H1 (cell line): ENCODE measurements around the gene JAM2. TPM values are rescaled to one million over a fixed set of nuclear protein-coding genes. Genes with fewer than 3 reads are reported as not detected.

ENCODE experiments used
- CTCF ChIA-PET: fragments of 300-600 bp; sonication (Branson Sonifier 250); formaldehyde crosslinking; loops from one replicate; lab custom pipeline; 2021; ENCODE audit not compliant: partially characterized antibody; lab: Charles Lee
- POLR2A ChIA-PET: fragments of 300-600 bp; sonication (Branson Sonifier 250); formaldehyde crosslinking; loops from one replicate; lab custom pipeline; 2021; ENCODE audit warnings: inconsistent platforms; ENCODE audit not compliant: partially characterized antibody; lab: Charles Lee
- DNase-seq, 2 experiments: peaks; one replicate each; pipeline versions ENCODE4 v3.0.0 to v3.0.0-alpha.2; 2010 to 2022; ENCODE audit warnings: low spot score in 2 of 2, low read depth in 1 of 2, mixed read lengths in 1 of 2
- FAIRE-seq: peaks from 2 replicates; lab custom pipeline; 2011; peaks lifted over from hg19 to GRCh38; lab: Jason Lieb, UNC
- H2AFZ ChIP-seq: 2 replicates; pipeline ENCODE4 v1.8.1; 2012; ENCODE audit warnings: low read length, inconsistent platforms
- H2AK5ac ChIP-seq: 2 replicates; pipeline ENCODE4 v1.6.1; 2013; ENCODE audit warnings: low read depth, low read length
- H2BK120ac ChIP-seq: replicated peaks from 2 replicates; pipeline ENCODE3; 2013; ENCODE audit warnings: low read depth, low read length, inconsistent platforms
- H2BK12ac ChIP-seq: 2 replicates; pipeline ENCODE4 v1.6.1; 2013; ENCODE audit warnings: low read depth, low read length
- H2BK15ac ChIP-seq: 2 replicates; pipeline ENCODE4 v1.6.1; 2013; ENCODE audit warnings: low read length
- H2BK20ac ChIP-seq: 2 replicates; pipeline ENCODE4 v1.6.1; 2013; ENCODE audit warnings: low read length
- H2BK5ac ChIP-seq: 2 replicates; pipeline ENCODE4 v1.6.1; 2013; ENCODE audit warnings: low read depth, low read length
- H3K14ac ChIP-seq: 2 replicates; pipeline ENCODE4 v1.6.1; 2013; ENCODE audit warnings: inconsistent platforms; ENCODE audit not compliant: insufficient read length
- H3K18ac ChIP-seq: 2 replicates; pipeline ENCODE4 v1.6.1; 2013; ENCODE audit warnings: low read length; ENCODE audit errors: extremely low read depth
- H3K23ac ChIP-seq: 2 replicates; pipeline ENCODE4 v1.6.1; 2013; ENCODE audit warnings: inconsistent platforms; ENCODE audit not compliant: insufficient read length
- H3K23me2 ChIP-seq: 2 replicates; pipeline ENCODE4 v1.6.1; 2013; ENCODE audit warnings: low read depth, low read length
- H3K27ac ChIP-seq: 2 replicates; pipeline ENCODE4 v1.6.1; 2011; ENCODE audit warnings: low read depth, low read length, inconsistent platforms
- H3K27me3 ChIP-seq, 4 experiments: replicated peaks in 1 of 4; 1 replicate in 1 of 4; 2 replicates in 3 of 4; pipeline versions ENCODE4 v1.6.1 to v1.8.1; 2011 to 2013; ENCODE audit warnings: low read length in 3 of 4, mild to moderate bottlenecking in 3 of 4, inconsistent platforms in 2 of 4, mixed read lengths in 2 of 4, moderate library complexity in 1 of 4; ENCODE audit not compliant: control insufficient read depth in 3 of 4, insufficient read depth in 3 of 4; ENCODE audit errors: extremely low read depth in 1 of 4
- H3K36me3 ChIP-seq, 4 experiments: 2 replicates each; pipeline versions ENCODE4 v1.6.1 to v1.8.1; 2011 to 2013; ENCODE audit warnings: mild to moderate bottlenecking in 4 of 4, low read length in 3 of 4, moderate library complexity in 2 of 4, control low read depth in 1 of 4, inconsistent platforms in 1 of 4; ENCODE audit not compliant: insufficient read depth in 4 of 4, control insufficient read depth in 2 of 4
- H3K4ac ChIP-seq: replicated peaks from 2 replicates; pipeline ENCODE3; 2013; ENCODE audit warnings: low read length, low read depth, mixed read lengths, inconsistent platforms; ENCODE audit not compliant: insufficient read length
- H3K4me1 ChIP-seq, 4 experiments: replicated peaks in 1 of 4; 1 replicate in 1 of 4; 2 replicates in 3 of 4; pipeline versions ENCODE4 v1.6.1 to v1.8.1; 2011 to 2013; ENCODE audit warnings: low read length in 3 of 4, inconsistent platforms in 2 of 4, mixed read lengths in 1 of 4; ENCODE audit not compliant: insufficient read depth in 4 of 4, control insufficient read depth in 3 of 4
- H3K4me2 ChIP-seq, 2 experiments: 2 replicates each; pipeline versions ENCODE4 v1.6.1 to v1.8.1; 2011 to 2013; ENCODE audit warnings: low read depth in 2 of 2, low read length in 2 of 2, control low read depth in 1 of 2, inconsistent platforms in 1 of 2, mild to moderate bottlenecking in 1 of 2; ENCODE audit not compliant: insufficient read depth in 1 of 2
- H3K4me3 ChIP-seq, 4 experiments: fragments of 200-600, 300-600 bp in 1 of 4; sonication (generic), shearing (Covaris generic), sonication (Bioruptor Twin) in 1 of 4; 2 replicates each; pipeline versions ENCODE4 v1.5.1 to v1.8.1; 2011 to 2016; ENCODE audit warnings: low read length in 4 of 4, low read depth in 3 of 4, control low read depth in 2 of 4, inconsistent platforms in 2 of 4, mild to moderate bottlenecking in 2 of 4, mixed read lengths in 1 of 4, moderate library complexity in 1 of 4; ENCODE audit not compliant: insufficient read depth in 2 of 4; ENCODE audit errors: extremely low read depth in 1 of 4
- H3K56ac ChIP-seq: replicated peaks from 2 replicates; pipeline ENCODE3; 2013; ENCODE audit warnings: low read depth, mild to moderate bottlenecking, mixed read lengths, low read length, inconsistent platforms; ENCODE audit not compliant: insufficient read length
- H3K79me1 ChIP-seq: 2 replicates; pipeline ENCODE4 v1.6.1; 2013; ENCODE audit warnings: low read depth, low read length, control low read depth
- H3K79me2 ChIP-seq, 2 experiments: 2 replicates each; pipeline versions ENCODE4 v1.6.1 to v1.8.1; 2012 to 2013; ENCODE audit warnings: low read length in 2 of 2, mild to moderate bottlenecking in 2 of 2, inconsistent platforms in 1 of 2; ENCODE audit not compliant: insufficient read depth in 2 of 2, control insufficient read depth in 1 of 2
- H3K9ac ChIP-seq, 4 experiments: replicated peaks in 1 of 4; 1 replicate in 1 of 4; 2 replicates in 3 of 4; pipeline versions ENCODE4 v1.6.1 to v1.8.1; 2011 to 2013; ENCODE audit warnings: low read depth in 3 of 4, low read length in 3 of 4, control low read depth in 2 of 4, mild to moderate bottlenecking in 2 of 4, moderate library complexity in 2 of 4, inconsistent platforms in 1 of 4; ENCODE audit errors: extremely low read depth in 1 of 4
- H3K9me3 ChIP-seq, 2 experiments: 2 replicates each; pipeline versions ENCODE4 v1.6.1 to v1.8.1; 2012 to 2013; ENCODE audit warnings: mild to moderate bottlenecking in 2 of 2, moderate library complexity in 2 of 2, control low read depth in 1 of 2, inconsistent platforms in 1 of 2, low read depth in 1 of 2, low read length in 1 of 2, mixed read lengths in 1 of 2; ENCODE audit not compliant: insufficient read depth in 2 of 2
- H4K20me1 ChIP-seq, 2 experiments: replicated peaks in 1 of 2; 2 replicates each; pipeline versions ENCODE3 to v1.8.1; 2011 to 2013; ENCODE audit warnings: inconsistent platforms in 2 of 2, low read length in 2 of 2, mild to moderate bottlenecking in 1 of 2; ENCODE audit not compliant: insufficient read depth in 2 of 2, control insufficient read depth in 1 of 2
- H4K5ac ChIP-seq: 2 replicates; pipeline ENCODE4 v1.6.1; 2013; ENCODE audit warnings: low read length, low read depth, mixed read lengths, inconsistent platforms; ENCODE audit not compliant: insufficient read length
- H4K8ac ChIP-seq: 2 replicates; pipeline ENCODE4 v1.8.0; 2013; ENCODE audit warnings: mild to moderate bottlenecking, moderate library complexity, low read length, inconsistent platforms; ENCODE audit not compliant: insufficient read depth; ENCODE audit errors: extremely low read depth
- H4K91ac ChIP-seq: replicated peaks from 2 replicates; pipeline ENCODE3; 2013; ENCODE audit warnings: low read length, mixed read lengths, inconsistent platforms; ENCODE audit not compliant: insufficient read length
- CBX5 ChIP-seq: fragments of 300-800, 300-1000 bp; sonication (generic); IDR thresholded peaks from 2 replicates; pipeline ENCODE4 v1.7.1; 2016; ENCODE audit warnings: antibody characterized with exemption, low read length, low read depth
- CEBPB ChIP-seq: IDR thresholded peaks from 2 replicates; pipeline ENCODE4 v1.6.1; 2012; ENCODE audit warnings: low read depth, low read length
- CHD2 ChIP-seq: IDR thresholded peaks from 2 replicates; pipeline ENCODE4 v1.6.1; 2012; ENCODE audit warnings: low read length, improper control_type of control experiment
- CTBP2 ChIP-seq: IDR thresholded peaks from 2 replicates; pipeline ENCODE4 v1.7.0; 2011; ENCODE audit warnings: borderline replicate concordance, mild to moderate bottlenecking, moderate library complexity, mixed read lengths, low read length; ENCODE audit not compliant: insufficient read depth, insufficient read length
- EZH2 ChIP-seq: fragments of 200-600 bp; sonication (generic); IDR thresholded peaks from 2 replicates; pipeline ENCODE4 v1.7.1; 2012; ENCODE audit warnings: low read depth, mild to moderate bottlenecking, moderate library complexity, low read length, inconsistent platforms; ENCODE audit not compliant: severe bottlenecking
- HDAC2 ChIP-seq, 2 experiments: fragments of 300-600 bp in 1 of 2; sonication (generic) in 1 of 2; IDR thresholded peaks; 2 replicates each; pipeline ENCODE4 v1.6.1; 2011 to 2012; ENCODE audit warnings: low read depth in 2 of 2, low read length in 2 of 2, mild to moderate bottlenecking in 2 of 2, moderate library complexity in 2 of 2, borderline replicate concordance in 1 of 2, inconsistent platforms in 1 of 2
- JUN ChIP-seq: IDR thresholded peaks from 2 replicates; pipeline ENCODE4 v1.6.1; 2011; ENCODE audit warnings: low read depth, mild to moderate bottlenecking, improper control_type of control experiment, low read length
- KDM4A ChIP-seq: IDR thresholded peaks from one replicate; pipeline ENCODE4 v1.7.1; 2012; ENCODE audit warnings: low read depth, mild to moderate bottlenecking, moderate library complexity, low read length, inconsistent platforms; ENCODE audit not compliant: severe bottlenecking
- MAX ChIP-seq: IDR thresholded peaks from 2 replicates; pipeline ENCODE4 v1.6.1; 2012; ENCODE audit warnings: inconsistent platforms
- SIRT6 ChIP-seq: IDR thresholded peaks from one replicate; pipeline ENCODE4 v1.7.1; 2012; ENCODE audit warnings: low read length, inconsistent platforms
- SIX5 ChIP-seq: IDR thresholded peaks from 2 replicates; pipeline ENCODE4 v1.6.1; 2011; ENCODE audit warnings: mild to moderate bottlenecking, low read depth, low read length
- SP1 ChIP-seq: IDR thresholded peaks from 2 replicates; pipeline ENCODE4 v1.6.1; 2011; ENCODE audit warnings: low read depth, low read length
- WGBS, 2 experiments: shearing (Covaris generic) in 1 of 2; methylation state at CpG; one replicate each; pipeline versions ENCODE4 v1.1.6 to v1.1.7; 2013 to 2015; ENCODE audit warnings: low lambda C conversion rate in 2 of 2, mixed read lengths in 2 of 2, inconsistent platforms in 1 of 2, low coverage in 1 of 2, missing lambda C conversion rate in 1 of 2; ENCODE audit not compliant: insufficient replicate concordance in 2 of 2, insufficient coverage in 1 of 2, insufficient read length in 1 of 2; ENCODE audit errors: extremely low coverage in 1 of 2, missing lambda C conversion rate in 1 of 2; 5-methylcytosine and 5-hydroxymethylcytosine counted together
- polyA plus RNA-seq, 7 experiments: library from polyadenylated mRNA; depleted of rRNA in 3 of 7; stranded (reverse) in 5 of 7; unstranded in 2 of 7; fragments of >200 nt in 5 of 7; fragments of 200-250 nt in 2 of 7; gene quantifications; 1 replicate in 5 of 7; 2 replicates in 1 of 7; 4 replicates in 1 of 7; pipeline versions ENCODE4 v1.2.1 to v1.2.3, GENCODE V29; 2011 to 2013; ENCODE audit warnings: missing spikeins in 2 of 7, mixed read lengths in 2 of 7
- total RNA-seq: library from RNA; stranded (reverse); fragmentation: NEBNext Ultra II Directional; extraction: Animal tissue kit (Norgen Biotek cat#: 25700); gene quantifications from 2 replicates; pipeline ENCODE4 v1.2.1, GENCODE V29; 2021

The JAM2 gene
- total and polyA plus RNA-seq, 2 of the 8 experiments (the other 6 are each of a cell fraction or from before 2014, with no cell fraction given): 4.9 to 9.5 TPM

GRCh38 chr21:25734654-25734903 lies 95.5 kb downstream of the JAM2 start:
- FAIRE-seq (no peak), DNase-seq (peak in 1 of 2 experiments; percentile 9)
- peaks cover 2 to 4% (median 2%) of the 10 kb centered on the region in 4 experiments; a peak in 4 of 8 replicates for H3K36me3 ChIP-seq
- no peak for TF ChIP-seq CEBPB
- TF ChIP-seq CHD2: no peak
- no peak for TF ChIP-seq CTBP2
- TF ChIP-seq SIRT6: no peak
- no peak for TF ChIP-seq CBX5
- no peak for TF ChIP-seq KDM4A
- peak; percentile 25; the same call in 1 of the 2 replicates for TF ChIP-seq MAX
- no peak for TF ChIP-seq SP1
- TF ChIP-seq JUN: no peak
- TF ChIP-seq EZH2: no peak
- 0 out of 4 replicates have a peak, but pooled peaks of 1 of the 2 experiments have one; percentile 22 for TF ChIP-seq HDAC2 (IDR thresholded peaks at IDR 0.05; ENCODE audit: borderline replicate concordance in 1 of 2, low read depth in 2 of 2, low read length in 2 of 2)
- no peak for TF ChIP-seq SIX5
- no peaks in the 10 kb centered on the region for H3K9me3 ChIP-seq
- H3K79me1 ChIP-seq: peaks cover 8% of the 10 kb centered on the region; the same call in 1 of the 2 replicates
- CTCF ChIA-PET: interaction anchor here (0.8 to 0.9 kb wide), 2 partner anchors 26 to 126 kb away, joined by 3 to 7 read pairs; no protein-coding TSS in a partner anchor
- H3K9ac ChIP-seq: peak overlapping the region; percentile 66 to 100 (median 91)
- H3K23me2 ChIP-seq: 0 out of 2 replicates have a peak, but pooled peaks cover 2% of the 10 kb centered on the region
- H4K5ac ChIP-seq: no peak overlapping the region
- no peak overlapping the region for H3K14ac ChIP-seq
- no peak overlapping the region for H2BK120ac ChIP-seq
- H2BK20ac ChIP-seq: no peak overlapping the region
- peak overlapping the region; percentile 14 for H3K56ac ChIP-seq
- H3K27ac ChIP-seq: peak overlapping the region; percentile 43; the same call in 1 of the 2 replicates
- 2% methylated on average over 10 of the region's 10 CpGs; no CpG with 5 or more reads in 1 of the 2 experiments for WGBS, 2 experiments
- H2AK5ac ChIP-seq: no peak overlapping the region
- peak overlapping the region; percentile 64 to 97 (median 90) for H3K4me3 ChIP-seq
- peaks cover 0 to 8% (median 0%) of the 10 kb centered on the region in 4 experiments; a peak in 2 of 7 replicates for H3K4me1 ChIP-seq
- H2BK12ac ChIP-seq: no peak overlapping the region
- no peak overlapping the region for H3K23ac ChIP-seq
- H3K18ac ChIP-seq: no peak overlapping the region
- H3K27me3 ChIP-seq: no peaks in the 10 kb centered on the region
- no peak overlapping the region for H3K4ac ChIP-seq
- no peak overlapping the region for H2BK15ac ChIP-seq
- no peak overlapping the region for H4K8ac ChIP-seq
- peak overlapping the region; percentile 28 to 75 for H3K4me2 ChIP-seq
- no peak overlapping the region for H2AFZ ChIP-seq
- POLR2A ChIA-PET: interaction anchor here (0.6 to 3.2 kb wide), 12 partner anchors 9 to 264 kb away, joined by 3 to 31 read pairs (median 5); partner anchors contain the start of gene MRPL39
- peaks cover 6 to 82% of the 10 kb centered on the region in 2 experiments for H3K79me2 ChIP-seq
- H4K20me1 ChIP-seq: peaks cover 0 to 3% of the 10 kb centered on the region in 2 experiments
- no peak overlapping the region for H4K91ac ChIP-seq
- H2BK5ac ChIP-seq: no peak overlapping the region
